Endothelial cell of umbilical vein (primary cell): ENCODE measurements around the gene PPM1M. TPM values are rescaled to one million over a fixed set of nuclear protein-coding genes. Genes with fewer than 3 reads are reported as not detected.

Experiments
- BruUV-seq: library from RNA; stranded (reverse); fragments of 400-500 nt; replicated peaks from 2 replicates; lab custom pipeline; 2021; lab: Mats Ljungman, UMichigan
- CTCF ChIA-PET: fragments of 300-600, 350-600 bp; sonication (Branson Sonifier 250); formaldehyde crosslinking; loops from one replicate; lab custom pipeline; 2021; ENCODE audit warnings: antibody characterized with exemption, inconsistent platforms; lab: Charles Lee
- POLR2A ChIA-PET: fragments of 300-600, 350-600 bp; sonication (Branson Sonifier 250); formaldehyde crosslinking; loops from one replicate; lab custom pipeline; 2021; ENCODE audit warnings: antibody characterized with exemption, inconsistent platforms; lab: Charles Lee
- DNase-seq: peaks from one replicate; pipeline ENCODE4 v3.0.0-alpha.2; 2011; ENCODE audit warnings: low read depth, low spot score
- FAIRE-seq: peaks from 2 replicates; lab custom pipeline; 2011; peaks lifted over from hg19 to GRCh38; lab: Jason Lieb, UNC
- H2AFZ ChIP-seq: 2 replicates; pipeline ENCODE4 v1.6.0; 2012; ENCODE audit warnings: low read depth, low read length, control low read depth, inconsistent platforms
- H3K27ac ChIP-seq: 2 replicates; pipeline ENCODE4 v1.5.1; 2011; ENCODE audit warnings: low read depth, mild to moderate bottlenecking, control low read depth, low read length, moderate library complexity; ENCODE audit not compliant: insufficient read depth
- H3K27me3 ChIP-seq, 2 experiments: 2 replicates each; pipeline versions ENCODE4 v1.6.0 to v1.6.1; 2011; ENCODE audit warnings: low read length in 2 of 2, mixed read lengths in 1 of 2; ENCODE audit not compliant: control insufficient read depth in 2 of 2, insufficient read depth in 2 of 2
- H3K36me3 ChIP-seq, 2 experiments: 2 replicates in 1 of 2; 3 replicates in 1 of 2; pipeline ENCODE4 v1.5.1; 2011; ENCODE audit warnings: low read length in 2 of 2, mild to moderate bottlenecking in 1 of 2, moderate library complexity in 1 of 2; ENCODE audit not compliant: control insufficient read depth in 2 of 2, insufficient read depth in 2 of 2; ENCODE audit errors: extremely low read depth in 1 of 2
- H3K4me1 ChIP-seq: 3 replicates; pipeline ENCODE4 v1.5.1; 2011; ENCODE audit warnings: mild to moderate bottlenecking, low read length; ENCODE audit not compliant: control insufficient read depth, insufficient read depth; ENCODE audit errors: extremely low read depth
- H3K4me2 ChIP-seq: 2 replicates; pipeline ENCODE4 v1.6.1; 2011; ENCODE audit warnings: low read length, control low read depth, mixed read lengths; ENCODE audit not compliant: insufficient read depth
- H3K4me3 ChIP-seq, 3 experiments: fragments of 200-600 bp in 1 of 3; sonication (generic), shearing (Covaris generic) in 1 of 3; replicated peaks in 1 of 3; 2 replicates each; pipeline ENCODE4 v1.5.1; 2011 to 2016; ENCODE audit warnings: control low read depth in 3 of 3, low read length in 3 of 3, mild to moderate bottlenecking in 2 of 3, inconsistent platforms in 1 of 3, low read depth in 1 of 3, moderate library complexity in 1 of 3; ENCODE audit not compliant: insufficient read depth in 1 of 3
- H3K79me2 ChIP-seq: 2 replicates; pipeline ENCODE4 v1.6.0; 2012; ENCODE audit warnings: low read length, inconsistent platforms; ENCODE audit not compliant: control insufficient read depth, insufficient read depth
- H3K9ac ChIP-seq: replicated peaks from 2 replicates; pipeline ENCODE3; 2011; ENCODE audit warnings: low read length, control low read depth; ENCODE audit not compliant: insufficient read depth; ENCODE audit errors: extremely low read depth
- H3K9me1 ChIP-seq: replicated peaks from 3 replicates; pipeline ENCODE4 v1.6.0; 2011; ENCODE audit warnings: mild to moderate bottlenecking, low read length; ENCODE audit not compliant: control insufficient read depth, insufficient read depth; ENCODE audit errors: extremely low read depth
- H3K9me3 ChIP-seq: replicated peaks from 2 replicates; pipeline ENCODE4 v1.5.1; 2012; ENCODE audit warnings: low read length, inconsistent platforms; ENCODE audit not compliant: control insufficient read depth, insufficient read depth
- H4K20me1 ChIP-seq: replicated peaks from 2 replicates; pipeline ENCODE3; 2011; ENCODE audit warnings: mild to moderate bottlenecking, low read length; ENCODE audit not compliant: control insufficient read depth, insufficient read depth; ENCODE audit errors: extremely low read depth
- CTCF ChIP-seq, 2 donors: IDR thresholded peaks; 1 replicate in 1 of 2; 2 replicates in 1 of 2; pipeline ENCODE4 v1.5.1; 2011; ENCODE audit warnings: low read length in 2 of 2, mild to moderate bottlenecking in 2 of 2, moderate library complexity in 2 of 2, control low read depth in 1 of 2, inconsistent platforms in 1 of 2, low read depth in 1 of 2; ENCODE audit not compliant: insufficient read depth in 1 of 2; ENCODE audit errors: extremely low read depth in 1 of 2
- MYC ChIP-seq: IDR thresholded peaks from one replicate; pipeline ENCODE4 v1.6.1; 2011; ENCODE audit warnings: mild to moderate bottlenecking, low read depth, low read length
- POLR2A ChIP-seq: IDR thresholded peaks from 2 replicates; pipeline ENCODE4 v1.6.1; 2012; ENCODE audit warnings: low read depth, mild to moderate bottlenecking, control low read depth, low read length
- dilution Hi-C: fragments of 300-500 bp; cut with MboI; formaldehyde crosslinking; loops from one replicate; pipeline ENCODE4 v1.15.0; 2019; ENCODE audit warnings: low sequenced_read_pairs; ENCODE audit not compliant: extremely low pct_ligation_motif_present
- intact Hi-C: fragments of 100-400 bp; cut with micrococcal nuclease; formaldehyde crosslinking; loops from one replicate; pipeline ENCODE4 v1.10.0; 2022
- polyA plus RNA-seq, 4 experiments: library from polyadenylated mRNA; depleted of rRNA in 3 of 4; stranded (reverse) in 3 of 4; unstranded in 1 of 4; fragments of >200 nt; gene quantifications; 2 replicates each; pipeline versions ENCODE4 v1.2.1 to v1.2.3, GENCODE V29; 2011 to 2012; ENCODE audit warnings: missing spikeins in 1 of 4
- total RNA-seq: library from RNA; stranded (reverse); gene quantifications from 2 replicates; pipeline ENCODE4 v1.2.3, GENCODE V29; 2021

PPM1M gene
- total and polyA plus RNA-seq, 2 donors (not counting 3 experiments of a cell fraction or from before 2014, with no cell fraction given): 13.7 to 19.4 TPM

- Histone ChIP-seq H3K4me3 (no peak overlapping the region), H3K79me2 (no peaks in the 10 kb centered on the region), H3K4me2 (no peak overlapping the region), H2AFZ (no peak overlapping the region), H4K20me1 (no peaks in the 10 kb centered on the region), H3K27me3 (no peaks in the 10 kb centered on the region), H3K9me1 (no peaks in the 10 kb centered on the region), H3K9ac (no peak overlapping the region), H3K9me3 (no peaks in the 10 kb centered on the region), H3K4me1 (peaks cover 10% of the 10 kb centered on the region), H3K36me3 (no peaks in the 10 kb centered on the region), H3K27ac (no peak overlapping the region)
- DNase-seq (no peak), FAIRE-seq (no peak)
- dilution Hi-C loops (no loop called here), intact Hi-C loops (no loop called here)
- BruUV-seq: no TSS peak
- no peak for TF ChIP-seq POLR2A
- no peak for TF ChIP-seq CTCF (IDR thresholded peaks at IDR 0.05; ENCODE audit: extremely low read depth in 1 of 2, insufficient read depth in 1 of 2, low read depth in 1 of 2, low read length in 2 of 2)
- TF ChIP-seq MYC: no peak
- ChIA-PET POLR2A (no interaction called here), CTCF (interaction anchor here (1.5 to 9.7 kb wide), 3 partner anchors 8 to 116 kb away, joined by 10 to 133 read pairs (median 104); partner anchors contain the start of gene TWF2)
Measured at GRCh38 chr3:52223449-52224408, 21.8 kb upstream of the PPM1M start.
